Vagina (tissue), 2 donors: ENCODE data around the gene CALHM6.

Experiments used
- CTCF ChIP-seq, 3 experiments: fragments of 450-650 bp in 2 of 3; fragments of 200-600 bp in 1 of 3; sonication (generic) in 1 of 3; IDR thresholded peaks; one replicate each; pipeline ENCODE4 v1.5.1; 2017 to 2019; ENCODE audit warnings: antibody characterized with exemption in 3 of 3, mild to moderate bottlenecking in 2 of 3, moderate library complexity in 2 of 3
- POLR2A ChIP-seq, 2 donors: fragments of 450-650 bp; IDR thresholded peaks; one replicate each; pipeline ENCODE4 v1.6.1; 2017; ENCODE audit warnings: antibody characterized with exemption in 2 of 2, mild to moderate bottlenecking in 2 of 2, moderate library complexity in 2 of 2

DNA sequence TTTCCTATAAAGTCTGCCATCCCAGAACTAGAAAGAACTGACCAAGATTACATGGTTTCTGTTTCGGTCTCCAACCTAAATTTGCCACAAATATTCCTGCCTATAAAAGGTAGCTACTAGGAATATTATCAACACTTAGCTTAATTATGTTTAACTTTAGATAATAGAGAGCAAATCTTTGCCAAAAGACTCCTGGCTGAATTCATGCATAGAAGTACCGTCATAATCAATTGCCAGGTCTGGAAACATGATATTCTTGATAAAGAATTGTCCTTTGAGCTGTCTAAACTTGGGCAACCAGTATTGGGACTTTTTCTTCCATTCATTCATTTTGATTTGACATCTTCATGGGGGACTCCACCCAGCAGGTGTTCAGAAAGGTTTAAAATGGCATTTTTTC is 22.4 kb downstream of the CALHM6 start:
- TF ChIP-seq CTCF (IDR thresholded peaks at IDR 0.05), result no peak
- TF ChIP-seq POLR2A (IDR thresholded peaks at IDR 0.05), result no peak
